ENCODE data around the gene EGFLAM.

- TF ChIP-seq CTCF (conservative IDR thresholded peaks at IDR 0.05 in 1 of 2, IDR thresholded peaks at IDR 0.05 in 1 of 2; ENCODE audit: extremely low read depth in 1 of 2, insufficient read depth in 1 of 2, low read depth in 1 of 2, low read length in 2 of 2) (no peak), EZH2 (IDR thresholded peaks at IDR 0.05; ENCODE audit: borderline replicate concordance, low read length) (no peak)
Observed at GRCh38 chr5:38453506-38453905, 195.1 kb downstream of the EGFLAM start.

Measured in mammary epithelial cell (primary cell).